NB4 (cell line): ENCODE measurements around the gene RASSF4.

Experiments used
- CTCF ChIP-seq: IDR thresholded peaks from one replicate; pipeline ENCODE4 v1.5.1; 2012; ENCODE audit warnings: low read depth, low read length
- MAX ChIP-seq: IDR thresholded peaks from 2 replicates; pipeline ENCODE4 v1.6.1; 2011; ENCODE audit warnings: low read depth, low read length
- POLR2A ChIP-seq: IDR thresholded peaks from 2 replicates; pipeline ENCODE4 v1.6.1; 2011; ENCODE audit warnings: mild to moderate bottlenecking; ENCODE audit not compliant: insufficient read length; ENCODE audit errors: extremely low read depth

GRCh38 chr10:44936314-44936975 is 23.2 kb upstream of the RASSF4 start:
- no peak for TF ChIP-seq CTCF
- no peak for TF ChIP-seq POLR2A
- TF ChIP-seq MAX, result no peak
